HepG2 (cell line): ENCODE measurements around the gene SALL2. TPM values are rescaled to one million over a fixed set of nuclear protein-coding genes. Genes with fewer than 3 reads are reported as not detected.

Experiments
- CC2D1A ChIP-seq: sonication (generic); formaldehyde crosslinking; IDR thresholded peaks from 2 replicates; pipeline ENCODE4 v1.8.1; 2023; ENCODE audit warnings: mild to moderate bottlenecking, missing genetic modification reagents
- HNRNPK ChIP-seq: fragments of 200-400 bp; formaldehyde crosslinking; IDR thresholded peaks from 2 replicates; pipeline ENCODE4 v1.6.1; 2018; ENCODE audit warnings: low read length, low read depth, moderate library complexity, mild to moderate bottlenecking; ENCODE audit not compliant: poor library complexity, severe bottlenecking
- KDM5A ChIP-seq: fragments of 200-600 bp; sonication (generic); IDR thresholded peaks from 2 replicates; pipeline ENCODE4 v1.7.0; 2018; ENCODE audit warnings: antibody characterized with exemption, mild to moderate bottlenecking, low read length, borderline replicate concordance
- KLF16 ChIP-seq, 2 experiments: sonication (generic) in 1 of 2; formaldehyde crosslinking in 1 of 2; IDR thresholded peaks; 2 replicates each; pipeline versions ENCODE4 v1.6.1 to v1.8.0; 2016 to 2023; ENCODE audit warnings: missing genetic modification reagents in 2 of 2, missing compliant biosample characterization in 1 of 2
- MYPOP ChIP-seq: sonication (generic); formaldehyde crosslinking; IDR thresholded peaks from 2 replicates; pipeline ENCODE4 v1.8.1; 2023; ENCODE audit warnings: mild to moderate bottlenecking, moderate library complexity, missing genetic modification reagents
- PLRG1 ChIP-seq: fragments of 450-650 bp; conservative IDR thresholded peaks from 2 replicates; pipeline ENCODE4 v1.6.1; 2016
- RFX1 ChIP-seq: fragments of 450-650 bp; IDR thresholded peaks from 2 replicates; pipeline ENCODE4 v1.6.1; 2017
- SAP130 ChIP-seq: IDR thresholded peaks from 2 replicates; pipeline ENCODE4 v1.6.1; 2016; ENCODE audit warnings: low read depth
- TARDBP ChIP-seq: sonication (generic); formaldehyde crosslinking; IDR thresholded peaks from 2 replicates; pipeline ENCODE4 v1.8.0; 2022; ENCODE audit warnings: mild to moderate bottlenecking, missing genetic modification reagents
- ZNF24 ChIP-seq: fragments of 450-650 bp; IDR thresholded peaks from 2 replicates; pipeline ENCODE4 v1.6.1; 2017; ENCODE audit warnings: antibody characterized with exemption, mild to moderate bottlenecking
- ZNF747 ChIP-seq: sonication (generic); formaldehyde crosslinking; IDR thresholded peaks from 2 replicates; pipeline ENCODE4 v1.8.1; 2023; ENCODE audit warnings: missing genetic modification reagents, mild to moderate bottlenecking, borderline replicate concordance
- polyA plus RNA-seq, 8 experiments: library from polyadenylated mRNA; depleted of rRNA in 3 of 8; stranded (reverse) in 7 of 8; unstranded in 1 of 8; fragments of >200 nt; fragmentation: Illumina TruSeq in 4 of 8; extraction: Trizol in 4 of 8; gene quantifications; 2 replicates each; pipeline versions ENCODE4 v1.2.1 to v1.2.3, GENCODE V29; 2011 to 2016; ENCODE audit warnings: low read depth in 4 of 8, missing spikeins in 1 of 8, mixed read lengths in 1 of 8; ENCODE audit not compliant: insufficient read depth in 1 of 8
- total RNA-seq, 5 experiments: library from RNA; depleted of rRNA; stranded (reverse); fragments of >200 nt; fragmentation: Illumina TruSeq; extraction: Trizol; gene quantifications; 2 replicates each; pipeline ENCODE4 v1.2.3, GENCODE V29; 2016; ENCODE audit warnings: low read depth in 1 of 5
- TF ChIP-seq, protein P1 (sequence below): sonication (generic); formaldehyde crosslinking; IDR thresholded peaks from 2 replicates; pipeline ENCODE4 v1.4.0; 2020; ENCODE audit warnings: missing genetic modification reagents, mild to moderate bottlenecking, borderline replicate concordance
- TF ChIP-seq, protein P2 (sequence below): sonication (generic); formaldehyde crosslinking; IDR thresholded peaks from 2 replicates; pipeline ENCODE4 v1.4.0; 2020; ENCODE audit warnings: low read depth, missing genetic modification reagents
- TF ChIP-seq, protein P3 (sequence below): sonication (generic); formaldehyde crosslinking; IDR thresholded peaks from 2 replicates; pipeline ENCODE4 v1.8.1; 2022; ENCODE audit warnings: mild to moderate bottlenecking, missing genetic modification reagents
- TF ChIP-seq, protein P4 (sequence below): sonication (generic); formaldehyde crosslinking; IDR thresholded peaks from 2 replicates; pipeline ENCODE4 v1.9.0; 2021; ENCODE audit warnings: missing genetic modification reagents, borderline replicate concordance
- TF ChIP-seq, protein P5 (sequence below): sonication (generic); formaldehyde crosslinking; IDR thresholded peaks from 2 replicates; pipeline ENCODE4 v1.8.1; 2023; ENCODE audit warnings: mild to moderate bottlenecking, missing genetic modification reagents

Gene SALL2
- total and polyA plus RNA-seq, 2 of the 13 experiments (the other 11 are each of a cell fraction or from before 2014, with no cell fraction given) = 4.9 to 5.8 TPM

GRCh38 chr14:21526672-21527317 is 649 bp upstream of the SALL2 start (continued):
- TF ChIP-seq MYPOP (no peak; the same call in 1 of the 2 replicates), HNRNPK (peak; percentile 35), ZNF24 (no peak), KLF16 (CRISPR knock-in tag; IDR thresholded peaks at IDR 0.05) (no peak), TARDBP (CRISPR knock-in tag) (no peak), SAP130 (CRISPR knock-in tag) (peak; percentile 51), ZNF747 (CRISPR knock-in tag) (no peak), CC2D1A (CRISPR knock-in tag) (no peak), PLRG1 (no peak), RFX1 (no peak), KDM5A (0 out of 2 replicates have a peak, but pooled peaks have one; percentile 10)
- TF ChIP-seq, protein P1, sequence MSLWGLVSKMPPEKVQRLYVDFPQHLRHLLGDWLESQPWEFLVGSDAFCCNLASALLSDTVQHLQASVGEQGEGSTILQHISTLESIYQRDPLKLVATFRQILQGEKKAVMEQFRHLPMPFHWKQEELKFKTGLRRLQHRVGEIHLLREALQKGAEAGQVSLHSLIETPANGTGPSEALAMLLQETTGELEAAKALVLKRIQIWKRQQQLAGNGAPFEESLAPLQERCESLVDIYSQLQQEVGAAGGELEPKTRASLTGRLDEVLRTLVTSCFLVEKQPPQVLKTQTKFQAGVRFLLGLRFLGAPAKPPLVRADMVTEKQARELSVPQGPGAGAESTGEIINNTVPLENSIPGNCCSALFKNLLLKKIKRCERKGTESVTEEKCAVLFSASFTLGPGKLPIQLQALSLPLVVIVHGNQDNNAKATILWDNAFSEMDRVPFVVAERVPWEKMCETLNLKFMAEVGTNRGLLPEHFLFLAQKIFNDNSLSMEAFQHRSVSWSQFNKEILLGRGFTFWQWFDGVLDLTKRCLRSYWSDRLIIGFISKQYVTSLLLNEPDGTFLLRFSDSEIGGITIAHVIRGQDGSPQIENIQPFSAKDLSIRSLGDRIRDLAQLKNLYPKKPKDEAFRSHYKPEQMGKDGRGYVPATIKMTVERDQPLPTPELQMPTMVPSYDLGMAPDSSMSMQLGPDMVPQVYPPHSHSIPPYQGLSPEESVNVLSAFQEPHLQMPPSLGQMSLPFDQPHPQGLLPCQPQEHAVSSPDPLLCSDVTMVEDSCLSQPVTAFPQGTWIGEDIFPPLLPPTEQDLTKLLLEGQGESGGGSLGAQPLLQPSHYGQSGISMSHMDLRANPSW (CRISPR knock-in tag) = no peak
- TF ChIP-seq, protein P2, sequence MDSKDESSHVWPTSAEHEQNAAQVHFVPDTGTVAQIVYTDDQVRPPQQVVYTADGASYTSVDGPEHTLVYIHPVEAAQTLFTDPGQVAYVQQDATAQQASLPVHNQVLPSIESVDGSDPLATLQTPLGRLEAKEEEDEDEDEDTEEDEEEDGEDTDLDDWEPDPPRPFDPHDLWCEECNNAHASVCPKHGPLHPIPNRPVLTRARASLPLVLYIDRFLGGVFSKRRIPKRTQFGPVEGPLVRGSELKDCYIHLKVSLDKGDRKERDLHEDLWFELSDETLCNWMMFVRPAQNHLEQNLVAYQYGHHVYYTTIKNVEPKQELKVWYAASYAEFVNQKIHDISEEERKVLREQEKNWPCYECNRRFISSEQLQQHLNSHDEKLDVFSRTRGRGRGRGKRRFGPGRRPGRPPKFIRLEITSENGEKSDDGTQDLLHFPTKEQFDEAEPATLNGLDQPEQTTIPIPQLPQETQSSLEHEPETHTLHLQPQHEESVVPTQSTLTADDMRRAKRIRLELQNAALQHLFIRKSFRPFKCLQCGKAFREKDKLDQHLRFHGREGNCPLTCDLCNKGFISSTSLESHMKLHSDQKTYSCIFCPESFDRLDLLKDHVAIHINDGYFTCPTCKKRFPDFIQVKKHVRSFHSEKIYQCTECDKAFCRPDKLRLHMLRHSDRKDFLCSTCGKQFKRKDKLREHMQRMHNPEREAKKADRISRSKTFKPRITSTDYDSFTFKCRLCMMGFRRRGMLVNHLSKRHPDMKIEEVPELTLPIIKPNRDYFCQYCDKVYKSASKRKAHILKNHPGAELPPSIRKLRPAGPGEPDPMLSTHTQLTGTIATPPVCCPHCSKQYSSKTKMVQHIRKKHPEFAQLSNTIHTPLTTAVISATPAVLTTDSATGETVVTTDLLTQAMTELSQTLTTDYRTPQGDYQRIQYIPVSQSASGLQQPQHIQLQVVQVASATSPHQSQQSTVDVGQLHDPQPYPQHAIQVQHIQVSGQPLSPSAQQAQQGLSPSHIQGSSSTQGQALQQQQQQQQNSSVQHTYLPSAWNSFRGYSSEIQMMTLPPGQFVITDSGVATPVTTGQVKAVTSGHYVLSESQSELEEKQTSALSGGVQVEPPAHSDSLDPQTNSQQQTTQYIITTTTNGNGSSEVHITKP (CRISPR knock-in tag) = peak; percentile 0; the same call in 1 of the 2 replicates
- TF ChIP-seq, protein P3, sequence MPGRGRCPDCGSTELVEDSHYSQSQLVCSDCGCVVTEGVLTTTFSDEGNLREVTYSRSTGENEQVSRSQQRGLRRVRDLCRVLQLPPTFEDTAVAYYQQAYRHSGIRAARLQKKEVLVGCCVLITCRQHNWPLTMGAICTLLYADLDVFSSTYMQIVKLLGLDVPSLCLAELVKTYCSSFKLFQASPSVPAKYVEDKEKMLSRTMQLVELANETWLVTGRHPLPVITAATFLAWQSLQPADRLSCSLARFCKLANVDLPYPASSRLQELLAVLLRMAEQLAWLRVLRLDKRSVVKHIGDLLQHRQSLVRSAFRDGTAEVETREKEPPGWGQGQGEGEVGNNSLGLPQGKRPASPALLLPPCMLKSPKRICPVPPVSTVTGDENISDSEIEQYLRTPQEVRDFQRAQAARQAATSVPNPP (CRISPR knock-in tag) = no peak
- TF ChIP-seq, protein P4, sequence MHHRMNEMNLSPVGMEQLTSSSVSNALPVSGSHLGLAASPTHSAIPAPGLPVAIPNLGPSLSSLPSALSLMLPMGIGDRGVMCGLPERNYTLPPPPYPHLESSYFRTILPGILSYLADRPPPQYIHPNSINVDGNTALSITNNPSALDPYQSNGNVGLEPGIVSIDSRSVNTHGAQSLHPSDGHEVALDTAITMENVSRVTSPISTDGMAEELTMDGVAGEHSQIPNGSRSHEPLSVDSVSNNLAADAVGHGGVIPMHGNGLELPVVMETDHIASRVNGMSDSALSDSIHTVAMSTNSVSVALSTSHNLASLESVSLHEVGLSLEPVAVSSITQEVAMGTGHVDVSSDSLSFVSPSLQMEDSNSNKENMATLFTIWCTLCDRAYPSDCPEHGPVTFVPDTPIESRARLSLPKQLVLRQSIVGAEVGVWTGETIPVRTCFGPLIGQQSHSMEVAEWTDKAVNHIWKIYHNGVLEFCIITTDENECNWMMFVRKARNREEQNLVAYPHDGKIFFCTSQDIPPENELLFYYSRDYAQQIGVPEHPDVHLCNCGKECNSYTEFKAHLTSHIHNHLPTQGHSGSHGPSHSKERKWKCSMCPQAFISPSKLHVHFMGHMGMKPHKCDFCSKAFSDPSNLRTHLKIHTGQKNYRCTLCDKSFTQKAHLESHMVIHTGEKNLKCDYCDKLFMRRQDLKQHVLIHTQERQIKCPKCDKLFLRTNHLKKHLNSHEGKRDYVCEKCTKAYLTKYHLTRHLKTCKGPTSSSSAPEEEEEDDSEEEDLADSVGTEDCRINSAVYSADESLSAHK (CRISPR knock-in tag) = no peak
- TF ChIP-seq, protein P5, sequence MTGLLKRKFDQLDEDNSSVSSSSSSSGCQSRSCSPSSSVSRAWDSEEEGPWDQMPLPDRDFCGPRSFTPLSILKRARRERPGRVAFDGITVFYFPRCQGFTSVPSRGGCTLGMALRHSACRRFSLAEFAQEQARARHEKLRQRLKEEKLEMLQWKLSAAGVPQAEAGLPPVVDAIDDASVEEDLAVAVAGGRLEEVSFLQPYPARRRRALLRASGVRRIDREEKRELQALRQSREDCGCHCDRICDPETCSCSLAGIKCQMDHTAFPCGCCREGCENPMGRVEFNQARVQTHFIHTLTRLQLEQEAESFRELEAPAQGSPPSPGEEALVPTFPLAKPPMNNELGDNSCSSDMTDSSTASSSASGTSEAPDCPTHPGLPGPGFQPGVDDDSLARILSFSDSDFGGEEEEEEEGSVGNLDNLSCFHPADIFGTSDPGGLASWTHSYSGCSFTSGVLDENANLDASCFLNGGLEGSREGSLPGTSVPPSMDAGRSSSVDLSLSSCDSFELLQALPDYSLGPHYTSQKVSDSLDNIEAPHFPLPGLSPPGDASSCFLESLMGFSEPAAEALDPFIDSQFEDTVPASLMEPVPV (CRISPR knock-in tag) = no peak
